H1 (cell line): ENCODE data around the gene GCK. TPM values are rescaled to one million over a fixed set of nuclear protein-coding genes. Genes with fewer than 3 reads are reported as not detected.

ENCODE experiments used
- CTCF ChIA-PET: fragments of 300-600 bp; sonication (Branson Sonifier 250); formaldehyde crosslinking; loops from one replicate; lab custom pipeline; 2021; ENCODE audit not compliant: partially characterized antibody; lab: Charles Lee
- POLR2A ChIA-PET: fragments of 300-600 bp; sonication (Branson Sonifier 250); formaldehyde crosslinking; loops from one replicate; lab custom pipeline; 2021; ENCODE audit warnings: inconsistent platforms; ENCODE audit not compliant: partially characterized antibody; lab: Charles Lee
- DNase-seq, 2 experiments: peaks; one replicate each; pipeline versions ENCODE4 v3.0.0 to v3.0.0-alpha.2; 2010 to 2022; ENCODE audit warnings: low spot score in 2 of 2, low read depth in 1 of 2, mixed read lengths in 1 of 2
- FAIRE-seq: peaks from 2 replicates; lab custom pipeline; 2011; peaks lifted over from hg19 to GRCh38; lab: Jason Lieb, UNC
- H2AFZ ChIP-seq: 2 replicates; pipeline ENCODE4 v1.8.1; 2012; ENCODE audit warnings: low read length, inconsistent platforms
- H2AK5ac ChIP-seq: 2 replicates; pipeline ENCODE4 v1.6.1; 2013; ENCODE audit warnings: low read depth, low read length
- H2BK120ac ChIP-seq: replicated peaks from 2 replicates; pipeline ENCODE3; 2013; ENCODE audit warnings: low read depth, low read length, inconsistent platforms
- H2BK12ac ChIP-seq: 2 replicates; pipeline ENCODE4 v1.6.1; 2013; ENCODE audit warnings: low read depth, low read length
- H2BK15ac ChIP-seq: 2 replicates; pipeline ENCODE4 v1.6.1; 2013; ENCODE audit warnings: low read length
- H2BK20ac ChIP-seq: 2 replicates; pipeline ENCODE4 v1.6.1; 2013; ENCODE audit warnings: low read length
- H2BK5ac ChIP-seq: 2 replicates; pipeline ENCODE4 v1.6.1; 2013; ENCODE audit warnings: low read depth, low read length
- H3K14ac ChIP-seq: 2 replicates; pipeline ENCODE4 v1.6.1; 2013; ENCODE audit warnings: inconsistent platforms; ENCODE audit not compliant: insufficient read length
- H3K18ac ChIP-seq: 2 replicates; pipeline ENCODE4 v1.6.1; 2013; ENCODE audit warnings: low read length; ENCODE audit errors: extremely low read depth
- H3K23ac ChIP-seq: 2 replicates; pipeline ENCODE4 v1.6.1; 2013; ENCODE audit warnings: inconsistent platforms; ENCODE audit not compliant: insufficient read length
- H3K23me2 ChIP-seq: 2 replicates; pipeline ENCODE4 v1.6.1; 2013; ENCODE audit warnings: low read depth, low read length
- H3K27ac ChIP-seq: 2 replicates; pipeline ENCODE4 v1.6.1; 2011; ENCODE audit warnings: low read depth, low read length, inconsistent platforms
- H3K27me3 ChIP-seq, 4 experiments: replicated peaks in 1 of 4; 1 replicate in 1 of 4; 2 replicates in 3 of 4; pipeline versions ENCODE4 v1.6.1 to v1.8.1; 2011 to 2013; ENCODE audit warnings: low read length in 3 of 4, mild to moderate bottlenecking in 3 of 4, inconsistent platforms in 2 of 4, mixed read lengths in 2 of 4, moderate library complexity in 1 of 4; ENCODE audit not compliant: control insufficient read depth in 3 of 4, insufficient read depth in 3 of 4; ENCODE audit errors: extremely low read depth in 1 of 4
- H3K36me3 ChIP-seq, 4 experiments: 2 replicates each; pipeline versions ENCODE4 v1.6.1 to v1.8.1; 2011 to 2013; ENCODE audit warnings: mild to moderate bottlenecking in 4 of 4, low read length in 3 of 4, moderate library complexity in 2 of 4, control low read depth in 1 of 4, inconsistent platforms in 1 of 4; ENCODE audit not compliant: insufficient read depth in 4 of 4, control insufficient read depth in 2 of 4
- H3K4ac ChIP-seq: replicated peaks from 2 replicates; pipeline ENCODE3; 2013; ENCODE audit warnings: low read length, low read depth, mixed read lengths, inconsistent platforms; ENCODE audit not compliant: insufficient read length
- H3K4me1 ChIP-seq, 4 experiments: replicated peaks in 1 of 4; 1 replicate in 1 of 4; 2 replicates in 3 of 4; pipeline versions ENCODE4 v1.6.1 to v1.8.1; 2011 to 2013; ENCODE audit warnings: low read length in 3 of 4, inconsistent platforms in 2 of 4, mixed read lengths in 1 of 4; ENCODE audit not compliant: insufficient read depth in 4 of 4, control insufficient read depth in 3 of 4
- H3K4me2 ChIP-seq, 2 experiments: 2 replicates each; pipeline versions ENCODE4 v1.6.1 to v1.8.1; 2011 to 2013; ENCODE audit warnings: low read depth in 2 of 2, low read length in 2 of 2, control low read depth in 1 of 2, inconsistent platforms in 1 of 2, mild to moderate bottlenecking in 1 of 2; ENCODE audit not compliant: insufficient read depth in 1 of 2
- H3K4me3 ChIP-seq, 4 experiments: fragments of 200-600, 300-600 bp in 1 of 4; sonication (generic), shearing (Covaris generic), sonication (Bioruptor Twin) in 1 of 4; 2 replicates each; pipeline versions ENCODE4 v1.5.1 to v1.8.1; 2011 to 2016; ENCODE audit warnings: low read length in 4 of 4, low read depth in 3 of 4, control low read depth in 2 of 4, inconsistent platforms in 2 of 4, mild to moderate bottlenecking in 2 of 4, mixed read lengths in 1 of 4, moderate library complexity in 1 of 4; ENCODE audit not compliant: insufficient read depth in 2 of 4; ENCODE audit errors: extremely low read depth in 1 of 4
- H3K56ac ChIP-seq: replicated peaks from 2 replicates; pipeline ENCODE3; 2013; ENCODE audit warnings: low read depth, mild to moderate bottlenecking, mixed read lengths, low read length, inconsistent platforms; ENCODE audit not compliant: insufficient read length
- H3K79me1 ChIP-seq: 2 replicates; pipeline ENCODE4 v1.6.1; 2013; ENCODE audit warnings: low read depth, low read length, control low read depth
- H3K79me2 ChIP-seq, 2 experiments: 2 replicates each; pipeline versions ENCODE4 v1.6.1 to v1.8.1; 2012 to 2013; ENCODE audit warnings: low read length in 2 of 2, mild to moderate bottlenecking in 2 of 2, inconsistent platforms in 1 of 2; ENCODE audit not compliant: insufficient read depth in 2 of 2, control insufficient read depth in 1 of 2
- H3K9ac ChIP-seq, 4 experiments: replicated peaks in 1 of 4; 1 replicate in 1 of 4; 2 replicates in 3 of 4; pipeline versions ENCODE4 v1.6.1 to v1.8.1; 2011 to 2013; ENCODE audit warnings: low read depth in 3 of 4, low read length in 3 of 4, control low read depth in 2 of 4, mild to moderate bottlenecking in 2 of 4, moderate library complexity in 2 of 4, inconsistent platforms in 1 of 4; ENCODE audit errors: extremely low read depth in 1 of 4
- H3K9me3 ChIP-seq, 2 experiments: 2 replicates each; pipeline versions ENCODE4 v1.6.1 to v1.8.1; 2012 to 2013; ENCODE audit warnings: mild to moderate bottlenecking in 2 of 2, moderate library complexity in 2 of 2, control low read depth in 1 of 2, inconsistent platforms in 1 of 2, low read depth in 1 of 2, low read length in 1 of 2, mixed read lengths in 1 of 2; ENCODE audit not compliant: insufficient read depth in 2 of 2
- H4K20me1 ChIP-seq, 2 experiments: replicated peaks in 1 of 2; 2 replicates each; pipeline versions ENCODE3 to v1.8.1; 2011 to 2013; ENCODE audit warnings: inconsistent platforms in 2 of 2, low read length in 2 of 2, mild to moderate bottlenecking in 1 of 2; ENCODE audit not compliant: insufficient read depth in 2 of 2, control insufficient read depth in 1 of 2
- H4K5ac ChIP-seq: 2 replicates; pipeline ENCODE4 v1.6.1; 2013; ENCODE audit warnings: low read length, low read depth, mixed read lengths, inconsistent platforms; ENCODE audit not compliant: insufficient read length
- H4K8ac ChIP-seq: 2 replicates; pipeline ENCODE4 v1.8.0; 2013; ENCODE audit warnings: mild to moderate bottlenecking, moderate library complexity, low read length, inconsistent platforms; ENCODE audit not compliant: insufficient read depth; ENCODE audit errors: extremely low read depth
- H4K91ac ChIP-seq: replicated peaks from 2 replicates; pipeline ENCODE3; 2013; ENCODE audit warnings: low read length, mixed read lengths, inconsistent platforms; ENCODE audit not compliant: insufficient read length
- E2F6 ChIP-seq: IDR thresholded peaks from 2 replicates; pipeline ENCODE4 v1.6.1; 2012; ENCODE audit warnings: inconsistent platforms
- SP4 ChIP-seq: IDR thresholded peaks from 2 replicates; pipeline ENCODE4 v1.6.1; 2012; ENCODE audit warnings: low read length, inconsistent platforms
- TAF7 ChIP-seq: optimal IDR thresholded peaks from 2 replicates; pipeline ENCODE3; 2011; ENCODE audit warnings: low read depth, mild to moderate bottlenecking, inconsistent platforms, low read length, moderate library complexity, borderline replicate concordance
- USF2 ChIP-seq: IDR thresholded peaks from 2 replicates; pipeline ENCODE4 v1.6.1; 2011; ENCODE audit warnings: low read length, improper control_type of control experiment
- WGBS, 2 experiments: shearing (Covaris generic) in 1 of 2; methylation state at CpG; one replicate each; pipeline versions ENCODE4 v1.1.6 to v1.1.7; 2013 to 2015; ENCODE audit warnings: low lambda C conversion rate in 2 of 2, mixed read lengths in 2 of 2, inconsistent platforms in 1 of 2, low coverage in 1 of 2, missing lambda C conversion rate in 1 of 2; ENCODE audit not compliant: insufficient replicate concordance in 2 of 2, insufficient coverage in 1 of 2, insufficient read length in 1 of 2; ENCODE audit errors: extremely low coverage in 1 of 2, missing lambda C conversion rate in 1 of 2; 5-methylcytosine and 5-hydroxymethylcytosine counted together
- polyA plus RNA-seq, 7 experiments: library from polyadenylated mRNA; depleted of rRNA in 3 of 7; stranded (reverse) in 5 of 7; unstranded in 2 of 7; fragments of >200 nt in 5 of 7; fragments of 200-250 nt in 2 of 7; gene quantifications; 1 replicate in 5 of 7; 2 replicates in 1 of 7; 4 replicates in 1 of 7; pipeline versions ENCODE4 v1.2.1 to v1.2.3, GENCODE V29; 2011 to 2013; ENCODE audit warnings: missing spikeins in 2 of 7, mixed read lengths in 2 of 7
- total RNA-seq: library from RNA; stranded (reverse); fragmentation: NEBNext Ultra II Directional; extraction: Animal tissue kit (Norgen Biotek cat#: 25700); gene quantifications from 2 replicates; pipeline ENCODE4 v1.2.1, GENCODE V29; 2021

The GCK gene
- total and polyA plus RNA-seq, 2 of the 8 experiments (the other 6 are each of a cell fraction or from before 2014, with no cell fraction given) = 2.4 to 4.9 TPM

- H2AK5ac ChIP-seq = no peak overlapping the region
- no peak overlapping the region for H3K56ac ChIP-seq
- H3K79me2 ChIP-seq = no peaks in the 10 kb centered on the region
- no peak overlapping the region for H4K8ac ChIP-seq
- H2BK12ac ChIP-seq = no peak overlapping the region
- H2BK120ac ChIP-seq = no peak overlapping the region
- H3K9ac ChIP-seq = no peak overlapping the region
- no peaks in the 10 kb centered on the region; a peak in 2 of 7 replicates for H3K4me1 ChIP-seq
- no peaks in the 10 kb centered on the region for H3K36me3 ChIP-seq
- ChIA-PET POLR2A (no interaction called here), CTCF (interaction anchor here (1.0 to 4.3 kb wide), 5 partner anchors 18 to 101 kb away, joined by 3 to 46 read pairs (median 4); no protein-coding TSS in a partner anchor)
- 89% methylated on average over 7 of the region's 7 CpGs; no CpG with 5 or more reads in 1 of the 2 experiments for WGBS, 2 experiments
- H3K14ac ChIP-seq = no peak overlapping the region
- no peak overlapping the region for H2AFZ ChIP-seq
- H3K4me2 ChIP-seq = no peak overlapping the region
- no peak overlapping the region for H4K5ac ChIP-seq
- no peaks in the 10 kb centered on the region for H3K23me2 ChIP-seq
- H3K23ac ChIP-seq = no peak overlapping the region
- H2BK5ac ChIP-seq = no peak overlapping the region
- H3K9me3 ChIP-seq = no peaks in the 10 kb centered on the region
- H3K4me3 ChIP-seq = no peak overlapping the region
- no peaks in the 10 kb centered on the region for H3K79me1 ChIP-seq
- FAIRE-seq = no peak
- DNase-seq = no peak
- no peak overlapping the region for H3K27ac ChIP-seq
- no peak overlapping the region for H3K18ac ChIP-seq
- no peak overlapping the region for H4K91ac ChIP-seq
- TF ChIP-seq USF2 (peak; percentile 50; the same call in 1 of the 2 replicates), TAF7 (no peak), SP4 (no peak), E2F6 (0 out of 2 replicates have a peak, but pooled peaks have one; percentile 9)
- H3K4ac ChIP-seq = no peak overlapping the region
- no peaks in the 10 kb centered on the region for H4K20me1 ChIP-seq
- H2BK15ac ChIP-seq = no peak overlapping the region
- peaks cover 0 to 3% (median 2%) of the 10 kb centered on the region in 4 experiments; a peak in 3 of 7 replicates for H3K27me3 ChIP-seq
- H2BK20ac ChIP-seq = no peak overlapping the region
These were observed 4.0 kb upstream of the GCK start for GRCh38 chr7:44193011-44193802.
